Psoas muscle (tissue), 8 donors: ENCODE data around the gene CORO2B. TPM values are rescaled to one million over a fixed set of nuclear protein-coding genes. Genes with fewer than 3 reads are reported as not detected.
"Not testable (repeated sequence)": the region's sequence is repeated elsewhere in the genome, so short reads cannot be mapped to it uniquely, and the experiment has no call there.

ENCODE experiments used
- ATAC-seq, 4 donors: fragments of 200-7000 bp; cut with Tn5 transposase; one replicate each; pipeline ENCODE4 v1.9.1; 2020; ENCODE audit warnings: moderate library complexity in 3 of 4, mild to moderate bottlenecking in 2 of 4
- DNase-seq, 2 donors: peaks; one replicate each; pipeline ENCODE4 v3.0.0-alpha.2; 2020
- H3K27ac ChIP-seq: fragments of 200-600 bp; one replicate; pipeline ENCODE4 v1.8.0; 2022
- H3K27me3 ChIP-seq, 3 donors: fragments of 200-600 bp in 1 of 3; one replicate each; pipeline versions ENCODE4 v1.6.1 to v1.8.0; 2013 to 2022; ENCODE audit warnings: low read length in 2 of 3, mild to moderate bottlenecking in 2 of 3, moderate library complexity in 1 of 3; ENCODE audit not compliant: insufficient read depth in 3 of 3
- H3K36me3 ChIP-seq, 2 donors: fragments of 200-600 bp in 1 of 2; one replicate each; pipeline versions ENCODE4 v1.6.1 to v1.8.0; 2013 to 2022; ENCODE audit warnings: low read depth in 1 of 2, mild to moderate bottlenecking in 1 of 2, moderate library complexity in 1 of 2; ENCODE audit not compliant: insufficient read depth in 1 of 2
- H3K4me1 ChIP-seq: fragments of 200-600 bp; one replicate; pipeline ENCODE4 v1.8.0; 2022
- H3K4me3 ChIP-seq: fragments of 200-600 bp; one replicate; pipeline ENCODE4 v1.8.0; 2022; ENCODE audit warnings: mild to moderate bottlenecking
- H3K9me3 ChIP-seq: fragments of 200-600 bp; one replicate; pipeline ENCODE4 v1.8.0; 2022
- WGBS, 3 donors: extraction: QIAGEN DNeasy Blood & Tissue Kit; methylation state at CpG; one replicate each; pipeline versions ENCODE4 v1.1.6 to v1.1.7; 2013; 5-methylcytosine and 5-hydroxymethylcytosine counted together
- intact Hi-C, 2 donors: fragments of 100-400 bp; cut with DNase I; formaldehyde crosslinking; loops; one replicate each; pipeline versions ENCODE4 v1.11.0 to v1.14.2; 2022
- polyA plus RNA-seq, 3 donors: library from polyadenylated mRNA; stranded (reverse); fragments of 200-250 nt; gene quantifications; one replicate each; pipeline ENCODE4 v1.2.3, GENCODE V29; 2013
- total RNA-seq, 4 donors: library from RNA; stranded (reverse); fragmentation: NEBNext Ultra II Directional in 2 of 4; extraction: Animal tissue kit (Norgen Biotek cat#: 25700) in 2 of 4; gene quantifications; one replicate each; pipeline versions ENCODE4 v1.2.1 to v1.2.4, GENCODE V29; 2021 to 2023
- TF ChIP-seq, protein P1 (sequence below): fragments of 200-600 bp; IDR thresholded peaks from one replicate; pipeline ENCODE4 v1.8.0; 2022; ENCODE audit warnings: antibody characterized with exemption
- donor health status: healthy with polysubstance abuse.
- donor health status: DM: no; HTN: no; CAD: no; lungs with moderate emphysema.
- donor health status: Bipolar disorder and iron deficiency.
- donor health status: healthy.
- donor health status: DM: yes; HTN: yes; CAD: no.
- donor health status: DM: no; HTN: no; CAD: no.
- donor health status: DM: no; HTN: no; CAD: no.
- donor health status: DM: yes; HTN: yes; CAD: no.

CORO2B gene
- total and polyA plus RNA-seq, 7 donors: 1.1 to 3.2 (median 2.0) TPM

DNA sequence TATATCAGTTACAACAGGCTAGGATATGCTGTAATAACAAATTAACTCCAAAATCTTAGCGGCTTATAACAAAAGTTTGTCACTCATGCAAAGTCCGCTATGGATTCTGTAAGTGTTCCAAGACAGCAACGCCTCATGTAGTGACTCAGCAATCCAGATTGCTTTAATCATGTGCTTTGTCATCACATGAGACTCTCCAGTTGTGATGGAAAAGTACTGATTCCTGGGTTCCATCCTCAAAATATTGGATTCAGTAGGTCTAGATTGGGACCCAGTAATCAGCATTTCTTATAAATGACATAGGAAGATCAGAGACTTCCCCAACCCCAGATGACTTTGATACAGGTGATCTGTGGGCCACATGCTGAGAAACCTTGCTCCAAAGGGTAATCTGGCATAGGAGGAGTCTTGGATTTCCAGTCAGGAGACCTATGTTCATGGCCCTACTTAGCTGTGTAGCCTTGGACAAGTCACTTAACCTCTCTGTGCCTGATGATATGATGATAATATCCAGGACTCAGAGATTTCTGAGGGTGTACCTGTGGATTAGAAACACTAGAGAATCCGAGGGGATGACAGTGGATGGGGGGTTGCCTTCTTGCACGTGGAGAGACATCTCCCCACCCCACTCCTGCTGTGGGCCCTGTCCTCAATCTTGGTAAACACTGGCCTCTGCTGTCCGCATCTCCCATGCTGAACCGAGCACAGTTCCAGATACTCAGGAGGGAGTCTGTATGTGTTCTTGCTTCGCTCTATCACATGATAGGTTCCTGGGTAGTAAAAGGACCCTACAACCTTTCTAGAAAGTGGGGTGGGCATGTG is 65.5 kb downstream of the CORO2B start:
- Histone ChIP-seq H3K27ac (no peak overlapping the region), H3K9me3 (no peaks in the 10 kb centered on the region), H3K27me3 (no peaks in the 10 kb centered on the region), H3K4me1 (no peaks in the 10 kb centered on the region), H3K36me3 (no peaks in the 10 kb centered on the region), H3K4me3 (no peak overlapping the region)
- DNase-seq (no peak), ATAC-seq (no peak)
- TF ChIP-seq, protein P1, sequence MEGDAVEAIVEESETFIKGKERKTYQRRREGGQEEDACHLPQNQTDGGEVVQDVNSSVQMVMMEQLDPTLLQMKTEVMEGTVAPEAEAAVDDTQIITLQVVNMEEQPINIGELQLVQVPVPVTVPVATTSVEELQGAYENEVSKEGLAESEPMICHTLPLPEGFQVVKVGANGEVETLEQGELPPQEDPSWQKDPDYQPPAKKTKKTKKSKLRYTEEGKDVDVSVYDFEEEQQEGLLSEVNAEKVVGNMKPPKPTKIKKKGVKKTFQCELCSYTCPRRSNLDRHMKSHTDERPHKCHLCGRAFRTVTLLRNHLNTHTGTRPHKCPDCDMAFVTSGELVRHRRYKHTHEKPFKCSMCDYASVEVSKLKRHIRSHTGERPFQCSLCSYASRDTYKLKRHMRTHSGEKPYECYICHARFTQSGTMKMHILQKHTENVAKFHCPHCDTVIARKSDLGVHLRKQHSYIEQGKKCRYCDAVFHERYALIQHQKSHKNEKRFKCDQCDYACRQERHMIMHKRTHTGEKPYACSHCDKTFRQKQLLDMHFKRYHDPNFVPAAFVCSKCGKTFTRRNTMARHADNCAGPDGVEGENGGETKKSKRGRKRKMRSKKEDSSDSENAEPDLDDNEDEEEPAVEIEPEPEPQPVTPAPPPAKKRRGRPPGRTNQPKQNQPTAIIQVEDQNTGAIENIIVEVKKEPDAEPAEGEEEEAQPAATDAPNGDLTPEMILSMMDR: no peak
- intact Hi-C loops: loop anchor here in 1 of 2 donors (5.0 kb wide), 1 partner anchor 67 kb away; the partner anchor contains the start of gene CORO2B
- WGBS, 3 donors: 80 to 90% (median 89%) methylated on average over 8 of the region's 8 CpGs

DNA sequence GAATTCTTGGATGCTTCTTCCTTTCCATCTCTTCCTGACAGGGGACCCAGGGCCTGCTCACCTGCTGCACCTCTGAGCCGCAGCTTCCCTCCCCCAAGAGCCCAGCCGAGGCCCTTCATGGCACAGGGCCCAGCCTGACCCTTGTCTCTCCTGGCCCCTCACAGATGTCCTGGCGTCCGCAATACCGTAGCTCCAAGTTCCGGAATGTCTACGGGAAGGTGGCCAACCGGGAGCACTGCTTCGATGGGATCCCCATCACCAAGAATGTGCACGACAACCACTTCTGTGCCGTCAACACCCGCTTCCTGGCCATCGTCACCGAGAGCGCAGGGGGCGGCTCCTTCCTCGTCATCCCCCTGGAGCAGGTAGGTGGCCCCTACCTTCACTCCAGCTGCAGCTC is 66.2 kb downstream of the CORO2B start:
- no peaks in the 10 kb centered on the region for H3K36me3 ChIP-seq
- H3K27ac ChIP-seq: no peak overlapping the region
- H3K27me3 ChIP-seq: no peaks in the 10 kb centered on the region
- DNase-seq (no peak), ATAC-seq (no peak)
- WGBS, 3 donors: 86 to 89% (median 88%) methylated on average over 16 to 17 of the region's 17 CpGs
- TF ChIP-seq, protein P1: no peak
- H3K4me1 ChIP-seq: no peaks in the 10 kb centered on the region
- intact Hi-C loops: loop anchor here in 1 of 2 donors (5.0 kb wide), 1 partner anchor 68 kb away; the partner anchor contains the start of gene CORO2B
- no peaks in the 10 kb centered on the region for H3K9me3 ChIP-seq
- no peak overlapping the region for H3K4me3 ChIP-seq

DNA sequence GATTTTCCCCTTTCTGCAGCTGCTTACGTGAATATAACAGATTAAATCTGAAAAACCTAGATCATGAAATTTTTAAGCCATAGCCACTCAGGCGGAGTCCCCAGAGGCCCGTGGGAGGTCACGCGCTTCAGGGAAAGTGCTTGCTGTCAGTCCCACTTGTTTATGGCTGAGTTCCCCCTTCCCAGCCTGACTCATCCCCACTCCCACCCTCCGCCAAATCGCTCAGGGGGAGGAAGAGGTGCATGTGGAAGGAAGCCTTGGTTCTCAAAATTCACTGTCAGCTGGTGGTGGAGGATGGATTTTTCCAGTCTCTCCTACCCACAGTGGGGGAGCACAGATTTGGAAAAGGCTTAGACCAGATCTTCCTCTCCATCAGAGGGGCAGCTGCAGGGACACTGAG is 67.4 kb downstream of the CORO2B start:
- H3K36me3 ChIP-seq: no peaks in the 10 kb centered on the region
- ATAC-seq (no peak), DNase-seq (no peak)
- WGBS, 3 donors: 57 to 62% (median 58%) methylated on average over 7 of the region's 7 CpGs
- intact Hi-C loops: no loop called here
- TF ChIP-seq, protein P1: no peak
- H3K9me3 ChIP-seq: no peaks in the 10 kb centered on the region
- H3K27ac ChIP-seq: no peak overlapping the region
- no peak overlapping the region for H3K4me3 ChIP-seq
- no peaks in the 10 kb centered on the region for H3K4me1 ChIP-seq
- no peaks in the 10 kb centered on the region for H3K27me3 ChIP-seq

DNA sequence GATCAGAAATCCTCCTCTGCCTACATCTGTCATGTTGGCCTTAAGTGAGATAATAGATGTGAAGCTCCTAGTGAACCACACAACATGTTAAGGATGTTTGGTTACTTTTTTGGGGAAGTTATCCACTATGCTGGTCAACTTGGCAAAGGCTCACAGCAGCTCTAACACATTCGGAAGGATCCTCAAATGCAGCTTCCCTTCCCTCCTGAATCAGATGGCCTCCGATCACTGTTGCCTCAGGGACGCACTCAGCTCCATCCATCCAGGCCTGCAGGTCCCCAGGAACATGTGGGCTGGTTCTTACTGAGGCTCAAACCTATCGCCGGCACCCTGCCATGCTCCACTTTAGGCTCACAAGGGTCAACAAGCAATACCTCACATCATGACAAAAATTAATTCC is 67.9 kb downstream of the CORO2B start:
- 83 to 95% (median 90%) methylated on average over 5 of the region's 5 CpGs for WGBS, 3 donors
- no peaks in the 10 kb centered on the region for H3K27me3 ChIP-seq
- ATAC-seq: no peak
- no peaks in the 10 kb centered on the region for H3K4me1 ChIP-seq
- no peaks in the 10 kb centered on the region for H3K9me3 ChIP-seq
- intact Hi-C loops: no loop called here
- no peak for DNase-seq
- H3K36me3 ChIP-seq: no peaks in the 10 kb centered on the region
- TF ChIP-seq, protein P1: no peak
- H3K4me3 ChIP-seq: no peak overlapping the region
- H3K27ac ChIP-seq: no peak overlapping the region

DNA sequence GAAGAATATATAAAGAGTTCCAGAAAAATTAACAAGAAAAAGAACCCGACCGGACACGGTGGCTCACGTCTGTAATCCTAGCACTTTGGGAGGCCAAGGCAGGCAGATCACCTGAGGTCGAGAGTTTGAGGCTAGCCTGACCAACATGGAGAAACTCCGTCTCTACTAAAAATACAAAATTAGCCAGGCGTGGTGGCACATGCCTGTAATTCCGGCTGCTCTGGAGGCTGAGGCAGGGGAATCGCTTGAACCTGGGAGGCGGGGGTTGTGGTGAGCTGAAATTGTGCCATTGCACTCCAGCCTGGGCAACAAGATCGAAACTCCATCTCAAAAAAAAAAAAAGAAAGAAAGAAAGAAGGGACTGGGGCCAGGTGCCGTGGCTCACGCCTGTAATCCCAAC is 68.6 kb downstream of the CORO2B start:
- 94 to 97% (median 94%) methylated on average over 13 of the region's 13 CpGs for WGBS, 3 donors
- H3K27ac ChIP-seq, H3K36me3 ChIP-seq, ATAC-seq, H3K4me3 ChIP-seq, intact Hi-C loops, H3K4me1 ChIP-seq, H3K9me3 ChIP-seq, DNase-seq, H3K27me3 ChIP-seq: not testable (repeated sequence)
